ENCODE data around the gene KANTR.

GRCh38 chrX:53071064-53071463 is 22.9 kb upstream of the KANTR start:
- TF ChIP-seq, protein P1, sequence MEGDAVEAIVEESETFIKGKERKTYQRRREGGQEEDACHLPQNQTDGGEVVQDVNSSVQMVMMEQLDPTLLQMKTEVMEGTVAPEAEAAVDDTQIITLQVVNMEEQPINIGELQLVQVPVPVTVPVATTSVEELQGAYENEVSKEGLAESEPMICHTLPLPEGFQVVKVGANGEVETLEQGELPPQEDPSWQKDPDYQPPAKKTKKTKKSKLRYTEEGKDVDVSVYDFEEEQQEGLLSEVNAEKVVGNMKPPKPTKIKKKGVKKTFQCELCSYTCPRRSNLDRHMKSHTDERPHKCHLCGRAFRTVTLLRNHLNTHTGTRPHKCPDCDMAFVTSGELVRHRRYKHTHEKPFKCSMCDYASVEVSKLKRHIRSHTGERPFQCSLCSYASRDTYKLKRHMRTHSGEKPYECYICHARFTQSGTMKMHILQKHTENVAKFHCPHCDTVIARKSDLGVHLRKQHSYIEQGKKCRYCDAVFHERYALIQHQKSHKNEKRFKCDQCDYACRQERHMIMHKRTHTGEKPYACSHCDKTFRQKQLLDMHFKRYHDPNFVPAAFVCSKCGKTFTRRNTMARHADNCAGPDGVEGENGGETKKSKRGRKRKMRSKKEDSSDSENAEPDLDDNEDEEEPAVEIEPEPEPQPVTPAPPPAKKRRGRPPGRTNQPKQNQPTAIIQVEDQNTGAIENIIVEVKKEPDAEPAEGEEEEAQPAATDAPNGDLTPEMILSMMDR (conservative IDR thresholded peaks at IDR 0.05; ENCODE audit: low read depth, low read length) = no peak
- TF ChIP-seq RFX5 (IDR thresholded peaks at IDR 0.05; ENCODE audit: low read depth, low read length) (no peak), CEBPB (IDR thresholded peaks at IDR 0.05; ENCODE audit: low read depth, low read length) (no peak), POLR2A (IDR thresholded peaks at IDR 0.05; ENCODE audit: low read depth, low read length) (no peak), MAZ (IDR thresholded peaks at IDR 0.05; ENCODE audit: borderline replicate concordance, low read depth, low read length) (no peak), MAFK (IDR thresholded peaks at IDR 0.05; ENCODE audit: low read depth, low read length) (no peak), RCOR1 (IDR thresholded peaks at IDR 0.05; ENCODE audit: insufficient replicate concordance, low read length) (no peak), SMC3 (IDR thresholded peaks at IDR 0.05; ENCODE audit: low read depth, low read length) (no peak), RAD21 (IDR thresholded peaks at IDR 0.05; ENCODE audit: low read length) (no peak), FOS (IDR thresholded peaks at IDR 0.05; ENCODE audit: low read depth, low read length) (no peak), MXI1 (IDR thresholded peaks at IDR 0.05; ENCODE audit: borderline replicate concordance, low read depth, low read length) (no peak), NFE2L2 (IDR thresholded peaks at IDR 0.05; ENCODE audit: low read depth, low read length) (no peak), USF2 (IDR thresholded peaks at IDR 0.05; ENCODE audit: low read depth, low read length) (no peak), BHLHE40 (IDR thresholded peaks at IDR 0.05; ENCODE audit: low read depth, low read length) (no peak)
